Activated CD4-positive, CD25-positive, alpha-beta regulatory T cell treated with anti-CD3 and anti-CD28 coated beads, Interleukin-2, amount 50 U/mL, for 24 hours (primary cell): ENCODE measurements around the gene STX7.
"Not testable (repeated sequence)": the region's sequence is repeated elsewhere in the genome, so short reads cannot be mapped to it uniquely, and the experiment has no call there.

ENCODE experiments used
- ATAC-seq, 2 donors: fragments of 150-1000 bp; cut with Tn5 transposase; one replicate each; pipeline ENCODE4 v1.10.0; 2021; ENCODE audit warnings: mild to moderate bottlenecking in 1 of 2, moderate library complexity in 1 of 2

The STX7 gene, protein sequence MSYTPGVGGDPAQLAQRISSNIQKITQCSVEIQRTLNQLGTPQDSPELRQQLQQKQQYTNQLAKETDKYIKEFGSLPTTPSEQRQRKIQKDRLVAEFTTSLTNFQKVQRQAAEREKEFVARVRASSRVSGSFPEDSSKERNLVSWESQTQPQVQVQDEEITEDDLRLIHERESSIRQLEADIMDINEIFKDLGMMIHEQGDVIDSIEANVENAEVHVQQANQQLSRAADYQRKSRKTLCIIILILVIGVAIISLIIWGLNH

DNA sequence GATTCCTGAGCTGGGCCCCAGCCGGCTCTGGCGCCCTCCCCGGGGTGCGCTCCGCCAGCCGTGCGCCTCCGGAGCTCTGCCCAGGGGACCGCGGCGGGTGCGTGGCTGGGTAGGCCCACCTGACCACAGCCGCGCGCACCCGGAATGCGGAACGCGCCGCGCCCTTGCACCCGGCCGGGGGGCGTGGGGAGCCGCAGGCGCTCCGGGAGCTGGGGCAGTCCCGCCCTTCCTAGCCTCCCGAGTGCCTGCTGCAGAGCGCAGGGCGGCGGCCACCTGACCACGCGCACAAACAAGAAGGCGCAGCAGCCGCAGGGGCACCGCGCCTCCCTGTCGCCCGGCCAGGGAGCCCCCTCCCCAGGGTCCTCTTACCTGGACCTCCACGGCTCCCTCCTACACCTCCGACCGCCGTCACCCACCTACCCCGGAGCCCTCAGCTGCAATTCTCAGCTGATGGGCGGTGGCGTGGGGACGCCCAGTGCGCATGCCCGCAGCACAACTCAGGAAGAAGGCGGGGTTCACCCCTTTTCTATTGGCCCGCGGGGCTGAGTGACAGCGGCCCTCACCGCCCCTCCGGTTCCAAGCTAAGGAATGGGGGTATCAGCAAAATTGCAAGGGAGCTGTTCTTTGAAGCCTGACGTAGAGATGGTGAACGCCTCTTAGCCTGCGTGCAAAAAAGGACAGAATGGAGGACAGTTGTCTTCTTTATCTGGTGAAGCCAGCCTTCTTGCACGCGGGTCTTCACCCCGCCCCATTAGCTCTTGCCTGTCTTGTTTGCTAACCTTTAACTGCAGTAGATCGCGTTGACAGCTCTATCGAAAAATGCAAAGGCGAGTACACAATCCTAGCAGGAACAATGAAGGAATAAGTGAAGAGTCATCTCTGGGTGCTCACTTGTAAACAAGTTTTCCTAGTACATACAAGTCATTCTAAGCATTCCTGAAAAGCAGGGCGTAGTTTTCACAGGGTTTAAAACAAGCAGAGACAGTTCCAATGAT lies at the start of gene STX7:
STX7 (minus strand) TSS at position 479 of the 995 bp plus-strand sequence. CDS start 9,586 bp downstream, outside the sequence.
- ATAC-seq: peak; percentile 95 to 96

GRCh38 chr6:132560087-132560486 lies 47.2 kb upstream of the STX7 start:
- not testable (repeated sequence) for ATAC-seq

DNA sequence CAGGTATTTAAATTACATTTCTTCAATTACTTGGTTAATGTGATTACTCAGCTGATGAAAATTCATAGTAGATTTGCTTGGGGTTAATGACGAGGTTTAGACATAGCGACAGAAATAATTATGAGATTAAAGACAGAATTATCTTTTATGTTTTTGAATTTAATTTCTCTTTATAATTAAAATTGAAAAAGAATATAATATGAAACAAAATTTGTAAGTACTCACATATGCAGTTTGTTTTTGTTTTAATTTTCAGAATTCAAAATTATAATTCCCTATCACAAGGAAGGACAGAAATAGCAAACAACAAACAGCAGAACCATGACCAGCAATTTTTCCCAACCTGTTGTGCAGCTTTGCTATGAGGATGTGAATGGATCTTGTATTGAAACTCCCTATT lies 39.5 kb upstream of the STX7 start, which contains the start of gene TAAR8:
TAAR8 (plus strand) TSS at position 301 of the 400 bp plus-strand sequence; CDS start at position 322, 21 bp downstream.
- ATAC-seq: no peak

- ATAC-seq: no peak
Observed at GRCh38 chr6:132551214-132551613, 38.3 kb upstream of the STX7 start.

GRCh38 chr6:132548746-132549463 lies 36.0 kb upstream of the STX7 start:
- ATAC-seq: no peak

GRCh38 chr6:132544826-132545225 lies 31.9 kb upstream of the STX7 start:
- ATAC-seq: no peak

- ATAC-seq: no peak
Observed at GRCh38 chr6:132537977-132538376, 25.1 kb upstream of the STX7 start, which contains the start of gene TAAR9. TAAR9 (plus strand) TSS chr6:132538277; CDS start chr6:132538290, 13 bp downstream.

- no peak for ATAC-seq
Observed at GRCh38 chr6:132537145-132537544, 24.2 kb upstream of the STX7 start.

DNA sequence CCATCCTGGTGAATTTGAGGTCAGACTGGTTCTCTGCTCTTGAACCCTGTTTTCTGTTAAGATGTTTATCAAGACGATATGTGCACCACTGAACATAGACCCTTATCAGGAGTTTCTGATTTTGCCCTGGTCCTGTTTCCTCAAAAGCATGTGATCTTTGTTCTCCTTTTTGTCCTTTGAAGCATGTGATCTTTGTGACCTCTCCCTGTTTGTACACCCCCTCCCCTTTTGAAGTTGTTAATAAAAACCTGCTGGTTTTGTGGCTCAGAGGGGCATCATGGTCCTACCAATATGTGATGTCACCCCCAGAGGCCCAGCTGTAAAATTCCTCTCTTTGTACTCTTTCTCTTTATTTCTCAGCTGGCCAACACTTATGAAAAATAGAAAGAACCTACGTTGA lies 21.6 kb upstream of the STX7 start:
- not testable (repeated sequence) for ATAC-seq

DNA sequence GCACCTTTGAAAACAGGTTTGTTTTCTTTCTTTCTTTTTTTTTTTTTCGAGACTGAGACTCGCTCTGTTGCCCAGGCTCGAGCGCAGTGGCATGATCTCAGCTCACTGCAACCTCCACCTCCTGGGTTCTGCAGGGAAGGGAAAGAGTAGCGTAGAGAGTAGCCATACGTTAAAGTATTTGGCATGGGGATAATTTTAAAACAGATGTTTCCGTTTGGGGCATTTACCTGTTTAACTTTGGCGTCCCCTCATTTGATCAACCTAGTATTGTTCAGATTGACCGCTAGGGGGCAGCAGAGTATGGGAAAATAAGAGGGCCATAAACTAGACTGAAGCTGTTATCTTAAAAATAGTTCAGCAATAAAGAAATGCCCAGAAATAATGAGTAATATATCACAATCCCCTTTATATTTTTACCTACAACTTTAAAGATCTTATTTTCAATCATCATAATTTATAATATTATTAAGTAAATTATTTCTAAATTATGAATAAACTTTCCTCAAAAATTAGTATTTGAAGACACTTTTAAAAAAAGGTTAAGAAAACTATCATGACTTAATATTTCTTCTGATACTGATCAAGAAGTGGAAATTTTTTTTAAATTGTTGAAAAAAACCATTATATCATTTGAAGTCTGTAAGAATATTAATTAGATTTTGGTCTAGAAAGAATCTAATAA lies 17.5 kb upstream of the STX7 start:
- ATAC-seq: peak; percentile 67 to 74

DNA sequence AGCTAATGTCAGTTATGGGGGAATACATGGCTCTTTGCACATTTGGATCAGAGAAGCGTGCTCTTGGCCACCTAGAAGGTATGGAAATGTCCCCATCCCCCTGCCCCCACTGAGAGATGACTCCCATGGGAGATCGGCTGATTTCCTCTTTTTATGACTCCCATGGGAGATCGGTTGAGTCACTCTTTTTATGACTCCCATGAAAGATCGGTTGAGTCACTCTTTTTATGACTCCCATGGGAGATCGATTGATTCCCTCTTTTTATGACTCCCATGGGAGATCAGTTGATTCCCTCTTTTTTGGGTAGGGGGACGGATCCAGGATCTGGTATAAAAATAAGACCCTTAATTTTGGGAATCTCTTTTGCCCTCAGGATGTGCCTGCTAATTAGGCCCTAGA lies 14.9 kb upstream of the STX7 start:
- no peak for ATAC-seq

DNA sequence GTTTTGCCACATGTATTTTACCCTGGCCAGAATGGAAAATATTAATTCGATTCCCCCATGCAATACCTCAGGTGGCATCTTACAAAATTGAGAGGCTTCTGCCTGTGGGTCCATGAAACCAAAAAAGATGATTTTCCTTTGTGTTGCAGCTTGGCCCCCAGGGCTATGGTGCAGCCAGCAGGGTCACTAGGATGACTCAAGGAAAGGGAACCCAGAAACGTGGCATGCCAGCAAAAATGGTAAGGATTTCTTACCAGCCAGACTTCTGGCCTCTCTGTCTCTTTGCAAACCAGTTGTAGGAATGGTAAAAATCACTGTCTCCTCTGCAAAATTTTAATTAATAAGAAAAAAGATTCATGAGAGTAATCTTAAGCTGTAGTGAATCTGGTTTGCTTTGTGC lies 13.5 kb upstream of the STX7 start:
- ATAC-seq: no peak

DNA sequence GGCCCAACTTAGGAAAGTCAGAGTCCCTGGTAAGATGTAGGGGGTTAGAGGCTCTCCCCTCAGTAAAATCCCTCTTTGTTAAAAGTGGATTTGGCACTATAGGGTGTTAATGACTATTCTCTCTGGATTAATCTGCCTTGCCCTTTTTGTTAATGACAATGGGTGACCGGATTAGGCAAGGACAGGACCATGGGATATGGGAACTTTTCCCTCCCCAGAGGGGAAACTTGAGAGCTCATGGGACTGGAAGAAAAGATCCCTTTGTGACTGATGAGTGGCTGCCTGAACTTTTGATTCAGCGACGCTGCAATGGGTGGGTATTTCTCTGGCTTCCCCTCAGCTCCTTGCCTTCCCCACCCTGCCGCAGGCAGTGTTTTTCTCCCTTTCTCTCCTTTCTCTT lies 12.9 kb upstream of the STX7 start:
- no peak for ATAC-seq

- no peak for ATAC-seq
Observed at GRCh38 chr6:132524646-132525045, 11.7 kb upstream of the STX7 start.

DNA sequence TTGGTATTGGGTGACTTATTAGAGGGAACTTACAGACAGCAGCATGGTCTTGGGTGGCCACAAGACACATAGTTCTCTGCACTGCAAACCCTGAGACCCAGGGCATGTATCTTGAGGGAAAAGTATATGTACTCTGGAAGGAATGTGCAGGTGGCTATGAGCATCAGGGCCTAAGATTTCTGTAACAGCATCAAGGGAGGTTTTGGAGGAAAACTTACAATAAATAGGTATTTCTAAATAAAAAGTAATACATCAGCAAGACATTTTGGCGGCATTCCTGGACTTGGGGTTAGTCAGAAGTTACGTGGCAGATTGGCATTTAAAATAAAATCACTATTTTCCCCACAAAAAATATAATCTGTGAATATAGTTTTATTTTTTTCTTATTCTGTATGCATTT lies 8.0 kb upstream of the STX7 start:
- no peak for ATAC-seq

DNA sequence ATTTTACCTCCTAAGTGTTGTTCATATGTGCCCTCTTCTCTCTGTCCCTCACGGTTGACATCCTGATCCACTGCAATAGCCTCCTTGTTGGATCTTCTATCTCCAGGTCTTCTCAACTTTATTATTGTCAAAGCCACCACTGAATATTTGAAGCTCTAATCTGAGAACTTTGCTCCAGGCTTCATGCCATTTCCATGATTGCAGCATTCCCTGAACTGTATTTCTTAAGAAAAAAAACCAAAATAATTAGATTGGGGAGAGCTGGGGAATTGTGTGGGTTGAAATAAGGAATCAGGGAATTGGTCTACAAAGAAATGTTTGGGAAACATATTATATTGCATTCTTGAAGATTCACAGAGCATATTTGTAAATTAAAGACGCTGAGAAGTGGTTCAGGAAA lies 2.5 kb upstream of the STX7 start:
- no peak for ATAC-seq

GRCh38 chr6:132513831-132514545 lies 1.1 kb upstream of the STX7 start:
- ATAC-seq: no peak

GRCh38 chr6:132512342-132512637 lies 626 bp downstream of the STX7 start:
- ATAC-seq: no peak

GRCh38 chr6:132511831-132512220 lies 1.1 kb downstream of the STX7 start:
- no peak for ATAC-seq

DNA sequence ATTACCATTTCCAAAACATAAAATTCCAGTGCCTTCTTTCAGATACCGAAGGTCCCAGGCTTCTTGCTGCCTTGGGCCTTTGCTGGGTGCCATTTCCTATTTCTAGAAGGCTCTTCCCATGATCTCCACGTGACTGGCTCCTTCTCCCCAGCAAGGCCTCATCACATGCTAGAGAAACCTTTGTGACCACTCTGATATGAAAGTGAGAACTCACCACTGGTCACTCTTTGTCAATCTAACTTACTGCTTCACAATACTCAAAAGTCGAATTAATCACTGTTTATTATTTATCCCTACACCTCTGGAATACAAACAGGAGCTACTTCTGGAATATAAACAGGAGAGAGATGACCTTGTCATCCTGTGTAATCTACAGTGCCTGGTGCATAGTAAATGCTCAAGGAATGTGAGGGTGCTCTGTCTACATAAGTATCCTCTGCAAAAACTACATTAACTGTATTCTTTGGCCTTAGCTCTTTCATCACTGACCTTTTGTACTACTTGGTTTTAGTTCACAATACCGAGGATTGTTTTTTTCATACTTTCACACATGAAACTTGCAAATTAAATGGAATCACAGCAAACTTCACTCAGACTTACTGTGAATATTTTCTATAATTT lies 1.6 kb downstream of the STX7 start:
- no peak for ATAC-seq
